Measurements from ENCODE around the gene CKLF. TPM values are rescaled to one million over a fixed set of nuclear protein-coding genes. Genes with fewer than 3 reads are reported as not detected.
"Not testable (repeated sequence)": the region's sequence is repeated elsewhere in the genome, so short reads cannot be mapped to it uniquely, and the experiment has no call there.

CKLF gene
- total RNA-seq, 1 donor from 2014 or later, result 102 TPM

DNA sequence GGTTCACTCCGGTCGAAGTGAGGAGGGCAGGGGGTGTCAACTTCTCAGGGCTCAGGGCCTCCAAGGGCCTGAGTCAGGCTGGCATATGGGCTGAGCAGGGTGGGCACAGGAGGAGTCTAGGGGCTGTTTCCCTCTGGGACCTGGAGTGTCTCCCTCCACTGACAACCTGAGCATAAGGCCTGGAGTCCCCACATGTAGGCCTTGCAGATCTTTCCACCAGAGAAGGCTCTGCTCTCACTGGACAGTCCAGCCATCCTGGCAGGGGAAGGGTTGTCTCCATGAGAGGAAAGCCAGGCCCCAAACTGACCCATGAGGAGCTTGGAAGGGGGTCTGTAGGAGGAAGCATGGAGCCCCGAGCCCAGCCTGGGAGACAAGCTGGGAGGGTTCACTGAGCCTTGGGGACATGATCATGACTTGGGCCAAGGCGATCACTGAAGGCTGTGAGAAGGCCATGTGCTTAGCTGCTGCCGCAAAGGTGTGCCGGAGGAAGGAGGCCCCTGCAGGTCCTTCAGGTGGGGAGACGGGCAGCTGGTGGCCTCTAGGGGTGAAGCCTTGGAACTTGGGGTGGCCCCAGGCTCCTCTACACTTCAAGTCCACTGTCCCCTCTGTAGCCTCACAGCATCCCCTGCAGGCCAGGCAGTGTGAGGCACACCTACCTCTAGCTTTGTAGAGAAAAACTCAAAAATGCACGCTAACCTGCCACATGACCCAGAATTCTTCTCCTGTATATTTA is 36.8 kb downstream of the CKLF start:
- Mint-ChIP-seq H3K36me3 (ENCODE audit: low read depth) (no peaks in the 10 kb centered on the region), H3K4me1 (ENCODE audit: low read depth) (peaks cover 35% of the 10 kb centered on the region), H3K4me3 (ENCODE audit: low read depth) (peak overlapping the region; percentile 72), H3K27ac (peak overlapping the region; percentile 59), H3K27me3 (ENCODE audit: low read depth) (no peaks in the 10 kb centered on the region), H3K9me3 (no peaks in the 10 kb centered on the region)
- intact Hi-C loops (cut with micrococcal nuclease), result loop anchor here (1.0 to 2.0 kb wide), 3 partner anchors 26 to 111 kb away; no protein-coding TSS in a partner anchor
- peak; percentile 55 for DNase-seq (ENCODE audit: low spot score)

DNA sequence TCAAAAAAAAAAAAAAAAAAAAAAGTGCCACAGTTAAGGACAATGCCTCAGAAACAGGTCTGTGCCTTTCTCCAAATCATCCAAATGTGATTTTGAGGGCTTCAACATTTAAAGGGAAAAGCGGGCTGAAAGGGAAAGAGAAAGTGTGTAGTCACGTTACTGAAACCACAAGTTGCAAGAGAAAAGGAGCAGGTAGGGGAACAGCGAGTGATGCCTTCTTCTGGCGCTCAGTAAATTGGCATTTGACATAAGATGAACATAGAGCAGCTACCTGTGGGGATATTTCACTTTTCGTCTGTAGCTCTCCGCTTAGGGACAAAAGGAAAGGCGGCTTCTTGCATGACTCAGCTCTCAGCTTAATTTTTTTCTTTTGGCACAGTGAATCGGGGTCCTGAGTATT is 37.9 kb downstream of the CKLF start:
- peak; percentile 33 for DNase-seq (ENCODE audit: low spot score)
- Mint-ChIP-seq H3K27me3 (ENCODE audit: low read depth) (no peaks in the 10 kb centered on the region), H3K36me3 (ENCODE audit: low read depth) (no peaks in the 10 kb centered on the region), H3K4me1 (ENCODE audit: low read depth) (peaks cover 41% of the 10 kb centered on the region), H3K27ac (peak overlapping the region; percentile 54), H3K9me3 (no peaks in the 10 kb centered on the region), H3K4me3 (ENCODE audit: low read depth) (peak overlapping the region; percentile 72)
- intact Hi-C loops (cut with micrococcal nuclease), result loop anchor here (1.0 kb wide), 2 partner anchors 14 to 184 kb away; partner anchors contain the start of gene CMTM3

DNA sequence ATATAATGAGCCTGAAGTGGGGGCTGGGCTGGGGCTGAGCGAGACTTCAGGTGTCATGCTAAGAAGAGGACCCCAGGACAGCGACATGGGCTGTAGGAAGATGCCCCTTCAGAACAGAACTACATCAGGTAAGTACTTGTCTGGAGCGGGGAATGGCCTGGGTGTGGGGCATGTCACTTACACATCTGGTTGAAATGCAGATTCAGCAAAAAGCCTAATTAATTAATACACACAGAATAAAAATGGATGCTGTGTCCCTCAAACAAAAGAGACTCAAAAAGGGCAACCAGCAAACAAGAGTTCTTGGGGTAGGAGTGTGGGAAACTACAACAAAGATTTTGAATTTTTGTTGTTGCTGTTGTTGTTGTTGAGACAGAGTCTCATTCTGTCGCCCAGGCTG is 38.6 kb downstream of the CKLF start:
- H3K27ac Mint-ChIP-seq, result no peak overlapping the region
- H3K4me3 Mint-ChIP-seq (ENCODE audit: low read depth), result peak overlapping the region; percentile 72
- H3K36me3 Mint-ChIP-seq (ENCODE audit: low read depth), result no peaks in the 10 kb centered on the region
- intact Hi-C loops (cut with micrococcal nuclease), result no loop called here
- H3K4me1 Mint-ChIP-seq (ENCODE audit: low read depth), result peaks cover 41% of the 10 kb centered on the region
- DNase-seq (ENCODE audit: low spot score), result no peak
- no peaks in the 10 kb centered on the region for H3K27me3 Mint-ChIP-seq (ENCODE audit: low read depth)
- no peaks in the 10 kb centered on the region for H3K9me3 Mint-ChIP-seq

DNA sequence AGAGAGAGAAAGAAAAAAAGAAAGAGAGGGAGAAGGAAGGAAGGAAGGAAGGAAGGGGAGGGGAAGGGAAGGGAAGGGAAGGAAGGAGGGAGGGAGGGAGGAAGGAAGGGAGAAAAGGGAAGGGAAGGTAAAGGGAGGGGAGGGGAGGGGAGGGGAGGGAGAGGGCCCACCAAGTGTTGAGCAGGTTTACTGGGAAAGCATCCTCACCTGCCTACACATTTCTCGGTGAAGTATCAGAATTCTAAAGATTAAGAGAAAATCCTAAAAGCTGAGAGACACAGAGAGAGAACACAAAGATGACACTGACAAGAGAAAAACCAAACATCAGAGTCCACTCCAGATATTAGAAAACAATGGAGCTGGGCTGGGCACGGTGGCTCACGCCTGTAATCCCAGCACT is 39.9 kb downstream of the CKLF start:
- Mint-ChIP-seq H3K27ac (no peak overlapping the region), H3K4me1 (ENCODE audit: low read depth) (peaks cover 43% of the 10 kb centered on the region), H3K36me3 (ENCODE audit: low read depth) (no peaks in the 10 kb centered on the region), H3K9me3 (no peaks in the 10 kb centered on the region), H3K27me3 (ENCODE audit: low read depth) (no peaks in the 10 kb centered on the region), H3K4me3 (ENCODE audit: low read depth) (no peak overlapping the region)
- intact Hi-C loops (cut with micrococcal nuclease), result no loop called here
- no peak for DNase-seq (ENCODE audit: low spot score)

DNA sequence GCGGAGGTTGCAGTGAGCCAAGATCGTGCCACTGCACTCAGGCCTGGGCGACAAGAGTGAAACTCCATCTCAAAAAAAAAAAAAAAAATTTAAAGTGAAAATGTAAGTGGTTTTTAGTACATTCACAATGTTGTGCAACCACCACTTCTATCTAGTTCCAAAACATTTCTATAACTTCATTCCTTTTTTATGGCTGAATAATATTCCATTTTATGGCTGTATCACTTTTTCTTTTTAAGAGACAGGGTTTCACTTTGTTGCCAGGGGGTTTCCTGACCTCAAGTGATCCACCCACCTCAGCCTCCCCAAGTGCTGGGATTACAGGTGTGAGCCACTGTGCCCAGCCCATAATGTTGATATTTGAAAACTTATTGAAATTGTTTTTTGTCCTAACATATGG is 40.4 kb downstream of the CKLF start:
- DNase-seq (ENCODE audit: low spot score), result no peak
- H3K36me3 Mint-ChIP-seq (ENCODE audit: low read depth), result no peaks in the 10 kb centered on the region
- H3K4me1 Mint-ChIP-seq (ENCODE audit: low read depth), result peaks cover 42% of the 10 kb centered on the region
- no peak overlapping the region for H3K4me3 Mint-ChIP-seq (ENCODE audit: low read depth)
- intact Hi-C loops (cut with micrococcal nuclease), result no loop called here
- no peak overlapping the region for H3K27ac Mint-ChIP-seq
- H3K9me3 Mint-ChIP-seq, result no peaks in the 10 kb centered on the region
- H3K27me3 Mint-ChIP-seq (ENCODE audit: low read depth), result no peaks in the 10 kb centered on the region

DNA sequence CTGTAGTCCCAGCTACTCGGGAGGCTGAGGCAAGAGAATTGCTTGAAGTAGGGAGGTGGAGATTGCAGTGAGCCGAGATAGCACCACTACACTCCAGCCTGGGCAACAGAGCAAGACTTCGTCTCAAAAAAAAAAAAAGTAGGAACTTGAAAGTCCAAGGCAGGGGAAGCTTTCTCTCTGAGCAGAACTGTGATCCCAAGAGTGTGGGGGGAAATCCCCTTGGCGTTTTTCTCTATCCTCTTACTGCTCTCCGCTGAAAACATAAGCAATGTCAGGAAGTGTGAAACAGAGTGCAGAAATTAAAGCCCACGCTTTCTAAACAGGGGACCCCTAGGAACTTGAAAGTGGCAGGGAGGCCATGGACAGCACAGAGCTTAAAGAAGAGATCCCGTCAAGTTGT is 42.4 kb downstream of the CKLF start:
- no peaks in the 10 kb centered on the region for H3K27me3 Mint-ChIP-seq (ENCODE audit: low read depth)
- H3K4me1 Mint-ChIP-seq (ENCODE audit: low read depth), result peaks cover 45% of the 10 kb centered on the region
- no peaks in the 10 kb centered on the region for H3K9me3 Mint-ChIP-seq
- no peak for DNase-seq (ENCODE audit: low spot score)
- peak overlapping the region; percentile 39 for H3K27ac Mint-ChIP-seq
- peaks cover under 1% of the 10 kb centered on the region for H3K36me3 Mint-ChIP-seq (ENCODE audit: low read depth)
- H3K4me3 Mint-ChIP-seq (ENCODE audit: low read depth), result no peak overlapping the region
- intact Hi-C loops (cut with micrococcal nuclease), result no loop called here

DNA sequence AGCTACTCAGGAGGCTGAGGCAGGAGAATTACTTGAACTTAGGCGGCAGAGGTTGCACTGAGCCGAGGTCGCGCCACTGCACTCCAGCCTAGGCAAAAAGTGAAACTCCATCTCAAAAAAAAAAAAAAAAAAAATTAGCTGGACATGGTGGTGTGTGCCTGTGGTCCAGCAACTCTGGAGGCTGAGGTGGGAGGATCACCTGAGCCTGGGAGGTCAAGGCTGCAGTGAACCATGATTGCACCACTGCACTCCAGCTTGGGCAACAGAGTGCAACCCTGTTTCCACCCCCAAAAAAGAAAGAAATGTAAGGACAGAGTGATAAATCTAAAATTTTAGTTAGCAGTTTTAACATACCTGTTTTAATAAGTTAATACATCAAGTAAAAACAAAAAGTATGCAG is 44.2 kb downstream of the CKLF start:
- Mint-ChIP-seq H3K4me1 (ENCODE audit: low read depth) (peaks cover 39% of the 10 kb centered on the region), H3K36me3 (ENCODE audit: low read depth) (peaks cover 12% of the 10 kb centered on the region), H3K27ac (peak overlapping the region; percentile 96)
- DNase-seq (ENCODE audit: low spot score); H3K27me3 Mint-ChIP-seq (ENCODE audit: low read depth); H3K4me3 Mint-ChIP-seq (ENCODE audit: low read depth); H3K9me3 Mint-ChIP-seq: not testable (repeated sequence)
- intact Hi-C loops (cut with micrococcal nuclease), result loop anchor here (2.0 kb wide), 1 partner anchor 44 kb away; the partner anchor contains the start of gene CKLF

DNA sequence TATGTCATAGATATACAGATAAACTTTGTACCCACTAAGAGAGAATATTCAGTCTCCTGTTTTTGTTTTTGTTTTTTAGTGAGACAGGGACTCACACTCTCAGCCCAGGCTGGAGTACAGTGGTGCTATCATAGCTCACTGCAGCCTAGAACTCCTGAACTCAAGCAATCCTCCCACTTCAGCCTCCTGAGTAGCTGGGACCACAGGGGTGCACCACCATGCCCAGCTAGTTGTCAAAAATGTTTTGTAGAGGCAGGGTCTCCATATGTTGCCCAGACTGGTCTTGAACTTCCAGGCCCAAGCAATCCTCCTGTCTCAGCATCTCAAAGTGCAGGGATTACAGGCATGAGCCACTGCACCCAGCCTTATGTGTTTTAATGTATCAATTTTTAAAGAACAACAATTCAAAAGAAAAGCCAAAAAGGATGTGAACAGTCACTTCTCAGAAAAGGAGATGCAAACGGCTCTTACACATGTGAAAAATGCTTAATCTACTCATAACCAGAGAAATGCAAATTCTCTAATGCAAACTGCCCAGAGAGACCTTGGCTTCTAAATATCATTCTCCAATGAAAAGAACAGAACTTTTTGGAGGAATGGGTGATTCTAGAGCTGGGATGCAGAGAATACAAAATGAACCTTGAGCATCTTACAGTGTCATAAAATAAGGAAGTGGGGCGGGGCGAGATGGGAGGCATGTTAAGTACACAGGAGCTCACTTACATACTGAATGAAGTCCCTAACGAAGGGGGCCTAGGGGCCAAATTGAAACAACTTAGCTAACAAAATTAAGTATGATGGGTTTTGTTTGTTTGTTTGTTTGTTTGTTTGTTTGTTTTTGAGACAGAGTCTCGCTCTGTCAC is 44.8 kb downstream of the CKLF start:
- no peaks in the 10 kb centered on the region for H3K27me3 Mint-ChIP-seq (ENCODE audit: low read depth)
- peaks cover 8% of the 10 kb centered on the region for H3K9me3 Mint-ChIP-seq
- H3K27ac Mint-ChIP-seq, result peak overlapping the region; percentile 96
- peaks cover 12% of the 10 kb centered on the region for H3K36me3 Mint-ChIP-seq (ENCODE audit: low read depth)
- intact Hi-C loops (cut with micrococcal nuclease), result loop anchor here (2.0 kb wide), 1 partner anchor 44 kb away; the partner anchor contains the start of gene CKLF
- peaks cover 36% of the 10 kb centered on the region for H3K4me1 Mint-ChIP-seq (ENCODE audit: low read depth)
- no peak for DNase-seq (ENCODE audit: low spot score)
- H3K4me3 Mint-ChIP-seq (ENCODE audit: low read depth), result peak overlapping the region; percentile 55

DNA sequence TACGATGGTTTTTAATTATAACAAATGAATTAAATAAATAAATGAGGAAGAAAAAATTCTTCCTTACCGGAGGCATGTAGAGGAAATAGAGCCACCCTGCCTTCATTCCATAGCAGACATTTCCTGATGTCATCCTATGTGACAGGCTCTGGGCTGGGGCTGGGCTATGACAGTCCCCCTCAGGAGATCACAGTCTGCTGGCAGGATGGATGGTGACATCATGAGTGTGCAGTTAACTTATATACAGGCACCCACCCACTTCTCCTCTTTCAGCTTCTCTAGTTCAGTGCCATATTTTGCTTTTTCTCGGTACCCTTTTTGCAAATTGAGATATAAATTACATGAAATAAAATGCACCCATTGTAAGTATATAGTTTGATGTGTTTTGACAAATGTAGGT is 45.7 kb downstream of the CKLF start:
- intact Hi-C loops (cut with micrococcal nuclease), result no loop called here
- peaks cover 8% of the 10 kb centered on the region for H3K9me3 Mint-ChIP-seq
- H3K4me3 Mint-ChIP-seq (ENCODE audit: low read depth), result peak overlapping the region; percentile 30
- peaks cover 40% of the 10 kb centered on the region for H3K4me1 Mint-ChIP-seq (ENCODE audit: low read depth)
- H3K36me3 Mint-ChIP-seq (ENCODE audit: low read depth), result peaks cover 12% of the 10 kb centered on the region
- no peak for DNase-seq (ENCODE audit: low spot score)
- no peaks in the 10 kb centered on the region for H3K27me3 Mint-ChIP-seq (ENCODE audit: low read depth)
- H3K27ac Mint-ChIP-seq, result peak overlapping the region; percentile 83

DNA sequence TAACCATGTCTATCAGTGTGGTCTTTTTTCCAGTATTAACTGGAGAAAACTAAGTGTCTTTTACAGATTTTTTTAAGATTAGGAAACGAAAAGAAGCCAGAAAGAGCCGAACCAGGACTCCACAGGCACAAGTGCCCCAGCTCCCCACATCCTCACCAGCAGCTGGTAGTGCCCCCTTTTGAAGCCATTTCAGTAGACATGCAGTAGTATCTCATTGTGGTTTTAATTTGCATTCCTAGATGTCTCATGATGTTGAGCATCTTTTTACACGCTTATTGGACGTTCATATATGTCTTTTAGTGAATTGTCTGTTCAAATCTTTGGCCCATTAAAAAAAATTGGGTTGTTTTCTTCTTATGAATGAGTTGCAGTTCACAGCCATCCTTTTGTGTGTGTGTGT is 47.4 kb downstream of the CKLF start:
- Mint-ChIP-seq H3K4me1 (ENCODE audit: low read depth) (peaks cover 41% of the 10 kb centered on the region), H3K9me3 (peaks cover 8% of the 10 kb centered on the region), H3K4me3 (ENCODE audit: low read depth) (no peak overlapping the region), H3K36me3 (ENCODE audit: low read depth) (peaks cover 12% of the 10 kb centered on the region), H3K27me3 (ENCODE audit: low read depth) (no peaks in the 10 kb centered on the region), H3K27ac (peak overlapping the region; percentile 64)
- intact Hi-C loops (cut with micrococcal nuclease), result no loop called here
- DNase-seq (ENCODE audit: low spot score), result no peak

DNA sequence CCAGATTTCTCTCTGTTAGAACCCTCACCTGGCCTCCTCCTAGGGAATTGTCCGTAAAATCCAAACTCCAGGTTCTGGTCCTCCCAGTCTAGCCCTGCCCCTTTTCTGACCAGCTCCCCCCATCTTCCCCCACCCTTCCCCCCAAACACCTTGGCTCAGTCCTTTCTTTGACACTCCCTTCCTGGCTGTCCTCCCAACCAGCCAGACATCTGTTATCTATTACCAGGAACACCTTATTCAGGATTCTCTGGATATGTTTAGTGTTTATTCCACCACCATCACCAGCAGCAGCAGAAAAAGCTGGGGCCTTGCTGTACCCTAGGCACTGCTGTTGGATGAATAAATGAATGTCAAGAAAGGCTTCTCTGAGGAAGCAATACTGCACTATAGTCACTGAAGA is 48.1 kb downstream of the CKLF start:
- H3K36me3 Mint-ChIP-seq (ENCODE audit: low read depth), result peaks cover 12% of the 10 kb centered on the region
- H3K27ac Mint-ChIP-seq, result no peak overlapping the region
- H3K4me1 Mint-ChIP-seq (ENCODE audit: low read depth), result peaks cover 37% of the 10 kb centered on the region
- intact Hi-C loops (cut with micrococcal nuclease), result no loop called here
- no peak for DNase-seq (ENCODE audit: low spot score)
- H3K27me3 Mint-ChIP-seq (ENCODE audit: low read depth), result no peaks in the 10 kb centered on the region
- peaks cover 8% of the 10 kb centered on the region for H3K9me3 Mint-ChIP-seq
- H3K4me3 Mint-ChIP-seq (ENCODE audit: low read depth), result no peak overlapping the region

DNA sequence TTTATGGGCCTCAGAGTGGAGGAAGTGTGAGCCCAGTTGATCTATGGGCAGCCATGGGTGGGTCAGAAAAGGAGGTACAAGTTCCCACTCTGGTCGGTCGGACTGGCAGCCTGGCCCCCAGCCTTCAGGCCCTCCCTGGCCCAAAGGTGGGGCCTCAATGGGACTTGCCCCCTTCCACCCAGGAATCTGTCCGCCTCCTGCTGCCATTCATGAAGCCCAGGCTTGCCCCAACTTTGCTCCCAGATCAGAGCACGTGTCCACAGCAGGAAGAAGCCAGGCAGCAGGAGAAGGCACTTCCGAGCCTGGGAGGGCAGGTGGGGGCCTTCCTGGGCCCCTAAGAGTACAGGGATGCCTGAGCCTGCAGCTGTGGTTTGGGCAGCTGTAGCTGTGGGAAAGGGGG is 49.1 kb downstream of the CKLF start:
- Mint-ChIP-seq H3K27me3 (ENCODE audit: low read depth) (no peaks in the 10 kb centered on the region), H3K36me3 (ENCODE audit: low read depth) (peaks cover 15% of the 10 kb centered on the region), H3K9me3 (peaks cover 8% of the 10 kb centered on the region), H3K27ac (no peak overlapping the region), H3K4me3 (ENCODE audit: low read depth) (no peak overlapping the region), H3K4me1 (ENCODE audit: low read depth) (peaks cover 43% of the 10 kb centered on the region)
- intact Hi-C loops (cut with micrococcal nuclease), result no loop called here
- DNase-seq (ENCODE audit: low spot score), result no peak

Measured in activated T-helper 2 cell treated with anti-CD3 and anti-CD28 coated beads, Interferon-gamma antibody, Interleukin-2, Interleukin-4, amounts not matched to agents 10 μg/mL and 5 μg/mL and 100 μg/mL, durations not matched to agents 14 hours and 24 hours and 36 hours (primary cell).